Epidermal melanocyte (primary cell): ENCODE results near the gene RABGGTB.
A peak's percentile ranks its signal among the peaks of the same experiment; 100 is the strongest.
"Not testable (repeated sequence)": the region's sequence is repeated elsewhere in the genome, so short reads cannot be mapped to it uniquely, and the experiment has no call there.

Experiments
- DNase-seq: peaks from one replicate; pipeline ENCODE4 v3.0.0; 2011; ENCODE audit warnings: low spot score; ENCODE audit not compliant: insufficient read length

Gene RABGGTB

GRCh38 chr1:75795703-75796193 lies 9.7 kb downstream of the RABGGTB start:
- no peak for DNase-seq

DNA sequence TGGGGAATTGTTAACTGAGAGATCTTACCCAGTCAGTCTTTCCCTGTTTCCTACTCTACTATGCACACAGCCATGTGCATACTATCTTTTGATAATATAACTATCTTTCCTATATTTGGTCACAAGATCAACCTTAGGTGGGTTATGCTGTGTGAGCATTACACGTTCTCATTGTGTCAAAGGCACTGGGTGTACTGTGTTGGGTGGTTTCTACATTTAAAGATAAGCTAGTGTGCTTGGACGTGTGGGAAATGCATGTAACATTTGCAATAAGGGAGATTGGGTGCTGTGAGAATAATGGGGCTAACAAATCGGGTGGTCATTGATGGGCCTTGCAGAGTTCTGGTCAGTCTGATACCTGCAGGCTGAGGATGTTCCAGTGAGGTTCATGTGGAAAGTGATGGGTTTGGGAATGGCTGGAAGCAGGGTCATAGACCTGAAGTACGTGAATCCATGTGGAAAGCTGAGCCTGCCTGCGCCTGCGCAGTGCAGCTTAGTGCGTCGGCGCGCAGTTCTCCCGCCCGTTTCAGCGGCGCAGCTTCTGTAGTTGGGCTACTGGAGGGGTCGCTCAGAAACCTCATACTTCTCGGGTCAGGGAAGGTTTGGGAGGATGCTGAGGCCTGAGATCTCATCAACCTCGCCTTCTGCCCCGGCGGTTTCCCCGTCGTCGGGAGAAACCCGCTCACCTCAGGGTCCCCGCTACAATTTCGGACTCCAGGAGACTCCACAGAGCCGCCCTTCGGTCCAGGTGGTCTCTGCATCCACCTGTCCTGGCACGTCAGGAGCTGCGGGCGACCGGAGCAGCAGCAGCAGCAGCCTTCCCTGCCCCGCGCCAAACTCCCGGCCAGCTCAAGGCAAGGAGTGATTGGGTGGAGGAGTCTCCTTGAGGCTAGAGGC lies 10.6 kb downstream of the RABGGTB start, which contains the start of gene MSH4:
Gene MSH4, plus strand, starts transcription at position 507 of the 897 bp plus-strand sequence. Its CDS starts 104 bp downstream, at position 611.
- no peak for DNase-seq

DNA sequence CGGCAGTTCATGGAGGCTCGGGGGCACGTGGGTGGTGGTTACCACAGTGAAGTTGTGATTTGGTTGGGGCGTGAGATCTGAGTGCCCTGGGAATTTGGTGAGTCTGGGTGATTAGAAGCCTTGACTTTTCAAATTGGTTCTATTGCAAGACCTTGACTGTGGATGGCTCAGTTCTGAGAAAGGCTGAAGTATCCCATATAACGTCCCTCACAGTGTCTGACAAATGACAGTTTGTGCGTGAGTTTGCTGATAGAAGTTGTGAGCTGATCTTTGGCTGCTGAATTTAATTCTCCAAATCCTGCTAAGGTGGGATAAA lies 11.2 kb downstream of the RABGGTB start:
- DNase-seq = no peak

GRCh38 chr1:75797606-75798216 lies 11.7 kb downstream of the RABGGTB start:
- no peak for DNase-seq

DNA sequence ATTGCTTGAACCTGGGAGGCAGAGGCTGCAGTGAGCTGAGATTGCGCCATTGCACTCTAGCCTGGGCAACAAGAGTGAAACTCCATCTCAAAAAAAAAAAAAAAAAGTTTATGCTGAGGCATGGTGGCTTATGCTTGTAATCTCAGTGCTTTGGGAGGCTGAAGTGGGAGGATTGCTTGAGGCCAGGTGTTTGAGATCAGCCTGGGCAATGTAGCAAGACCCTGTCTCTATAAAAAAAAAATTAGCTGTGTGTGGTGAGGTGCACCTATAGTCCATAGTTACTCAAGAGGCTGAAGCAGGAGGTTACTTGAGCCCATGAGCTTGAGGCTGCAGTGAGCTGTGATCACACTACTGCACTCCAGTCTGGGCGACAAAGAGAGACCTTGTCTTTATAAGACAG lies 15.4 kb downstream of the RABGGTB start:
- DNase-seq = not testable (repeated sequence)

- DNase-seq = no peak
Observed at GRCh38 chr1:75808921-75809320, 22.9 kb downstream of the RABGGTB start.

- not testable (repeated sequence) for DNase-seq
Observed at GRCh38 chr1:75810113-75810512, 24.1 kb downstream of the RABGGTB start.

GRCh38 chr1:75811211-75811981 lies 25.3 kb downstream of the RABGGTB start:
- no peak for DNase-seq

GRCh38 chr1:75812065-75812464 lies 26.0 kb downstream of the RABGGTB start:
- no peak for DNase-seq

GRCh38 chr1:75823596-75823995 lies 37.5 kb downstream of the RABGGTB start:
- not testable (repeated sequence) for DNase-seq

GRCh38 chr1:75836528-75837100 lies 50.6 kb downstream of the RABGGTB start:
- no peak for DNase-seq

DNA sequence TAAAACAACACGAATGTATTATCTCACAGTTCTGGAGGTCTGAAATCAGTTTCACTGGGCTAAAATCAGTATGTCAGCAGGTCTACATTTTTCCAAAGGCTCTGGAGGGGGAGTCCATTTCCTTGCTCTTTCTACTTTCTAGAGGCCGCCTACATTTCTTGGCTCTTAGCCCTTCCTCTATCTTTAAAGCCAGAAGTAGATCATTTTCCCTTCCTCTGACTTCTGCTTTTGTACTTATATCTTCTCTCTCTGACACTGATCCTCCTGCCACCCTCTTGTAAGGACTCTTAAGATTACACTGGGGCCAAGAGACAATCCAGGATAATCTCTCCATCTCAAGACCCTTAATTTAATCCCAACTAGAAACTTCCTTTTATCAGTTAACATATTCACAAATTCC lies 52.0 kb downstream of the RABGGTB start:
- no peak for DNase-seq

DNA sequence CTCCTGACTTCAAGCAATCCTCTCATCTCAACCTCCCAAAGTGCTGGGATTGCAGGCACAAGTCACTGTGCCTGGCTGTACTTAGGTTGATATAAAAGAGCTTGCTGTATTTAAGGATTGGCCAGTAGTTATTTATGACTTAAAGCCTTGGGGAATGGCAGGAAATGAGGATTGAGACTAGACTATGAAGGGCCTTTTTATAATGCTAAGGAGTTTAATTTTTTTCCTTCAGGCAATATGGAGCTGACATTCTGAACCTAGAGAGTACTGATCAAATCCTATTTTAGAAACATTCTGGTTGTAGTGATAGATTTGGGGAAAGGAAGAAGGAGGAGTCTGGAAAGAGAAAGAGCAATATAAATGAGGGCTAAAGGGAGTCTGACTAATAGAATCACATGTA lies 55.4 kb downstream of the RABGGTB start:
- peak; percentile 52 for DNase-seq
